ENCODE data around the gene PGAM4.

GRCh38 chrX:77936299-77936698, 33.1 kb downstream of the PGAM4 start:
- TF ChIP-seq CTCF (IDR thresholded peaks at IDR 0.05; ENCODE audit: low read length) (no peak), EZH2 (optimal IDR thresholded peaks at IDR 0.05; ENCODE audit: low read depth, low read length) (no peak), EZH2phosphoT487 (IDR thresholded peaks at IDR 0.05; ENCODE audit: low read length) (no peak)

All from MM.1S (cell line).